ENCODE measurements around the gene PHLDB3.
A peak's percentile ranks its signal among the peaks of the same experiment; 100 is the strongest.
"Not testable (repeated sequence)": the region's sequence is repeated elsewhere in the genome, so short reads cannot be mapped to it uniquely, and the experiment has no call there.

Gene PHLDB3

GRCh38 chr19:43526884-43527859 is 22.6 kb upstream of the PHLDB3 start, which contains the start of gene ETHE1:
TSS of gene ETHE1 (minus strand) at chr19:43527201. CDS start at chr19:43527177, 24 bp downstream.
- DNase-seq (ENCODE audit: extremely low read depth, low read depth), result no peak
- no peak for TF ChIP-seq CTCF (IDR thresholded peaks at IDR 0.05; ENCODE audit: low read depth, low read length)

- no peak for DNase-seq (ENCODE audit: extremely low read depth, low read depth)
- TF ChIP-seq CTCF (IDR thresholded peaks at IDR 0.05; ENCODE audit: low read depth, low read length), result no peak
Observed at GRCh38 chr19:43525836-43526771, 21.6 kb upstream of the PHLDB3 start.

GRCh38 chr19:43524922-43525835 is 20.6 kb upstream of the PHLDB3 start:
- TF ChIP-seq CTCF (IDR thresholded peaks at IDR 0.05; ENCODE audit: low read depth, low read length), result no peak
- DNase-seq (ENCODE audit: extremely low read depth, low read depth), result no peak

GRCh38 chr19:43523696-43524095 is 19.1 kb upstream of the PHLDB3 start:
- not testable (repeated sequence) for DNase-seq (ENCODE audit: extremely low read depth, low read depth)

GRCh38 chr19:43522929-43523328 is 18.4 kb upstream of the PHLDB3 start:
- TF ChIP-seq CTCF (IDR thresholded peaks at IDR 0.05; ENCODE audit: low read depth, low read length), result no peak
- DNase-seq (ENCODE audit: extremely low read depth, low read depth), result no peak

- DNase-seq (ENCODE audit: extremely low read depth, low read depth), result peak; percentile 89
- TF ChIP-seq CTCF (IDR thresholded peaks at IDR 0.05; ENCODE audit: low read depth, low read length), result peak; percentile 89
Observed at GRCh38 chr19:43519436-43520088, 15.0 kb upstream of the PHLDB3 start.
